Mononuclear cell (primary cell): ENCODE data around the gene BCL2L12. TPM values are rescaled to one million over a fixed set of nuclear protein-coding genes. Genes with fewer than 3 reads are reported as not detected.
"Not testable (repeated sequence)": the region's sequence is repeated elsewhere in the genome, so short reads cannot be mapped to it uniquely, and the experiment has no call there.

Experiments used
- H3K27me3 ChIP-seq: 2 replicates; pipeline ENCODE4 v1.6.0; 2011; ENCODE audit warnings: low read length, control low read depth; ENCODE audit not compliant: insufficient read depth
- H3K4me1 ChIP-seq: 2 replicates; pipeline ENCODE4 v1.5.1; 2011; ENCODE audit warnings: mild to moderate bottlenecking, low read length, control low read depth; ENCODE audit not compliant: insufficient read depth
- H3K4me3 ChIP-seq: 2 replicates; pipeline ENCODE4 v1.5.1; 2011; ENCODE audit warnings: mild to moderate bottlenecking, low read length, moderate library complexity
- H3K9me3 ChIP-seq: 2 replicates; pipeline ENCODE4 v1.5.1; 2011; ENCODE audit warnings: low read depth, mild to moderate bottlenecking, control low read depth, low read length
- total RNA-seq: library from RNA; depleted of rRNA; stranded (reverse); fragments of >200 nt; gene quantifications from one replicate; pipeline ENCODE4 v1.2.3, GENCODE V29; 2012

Gene BCL2L12
- 1.8 TPM for total RNA-seq

GRCh38 chr19:49665351-49666119 lies at the start of gene BCL2L12, which contains the start of gene IRF3:
BCL2L12 (plus strand) TSS chr19:49665933; CDS start chr19:49666693, 760 bp downstream.
IRF3 (minus strand) TSS chr19:49665857; CDS start chr19:49664838, 1,019 bp downstream.
- Histone ChIP-seq H3K27me3 (no peaks in the 10 kb centered on the region), H3K9me3 (no peaks in the 10 kb centered on the region), H3K4me1 (peaks cover 23% of the 10 kb centered on the region), H3K4me3 (peak within 1 kb of the TSS; percentile 93)

- H3K4me1 ChIP-seq, result peaks cover 22% of the 10 kb centered on the region
These were observed 49.2 kb upstream of the BCL2L12 start for GRCh38 chr19:49616532-49616931.

GRCh38 chr19:49616945-49617344 lies 48.8 kb upstream of the BCL2L12 start:
- Histone ChIP-seq H3K27me3 (no peaks in the 10 kb centered on the region), H3K9me3 (no peaks in the 10 kb centered on the region), H3K4me3 (no peak overlapping the region), H3K4me1 (peaks cover 21% of the 10 kb centered on the region)

More at GRCh38 chr19:49616532-49616931, 49.2 kb upstream of the BCL2L12 start:
- Histone ChIP-seq H3K27me3 (no peaks in the 10 kb centered on the region), H3K9me3 (no peaks in the 10 kb centered on the region), H3K4me3 (no peak overlapping the region)

GRCh38 chr19:49617860-49618259 lies 47.9 kb upstream of the BCL2L12 start:
- H3K4me3 ChIP-seq, H3K27me3 ChIP-seq, H3K9me3 ChIP-seq: not testable (repeated sequence)
- peaks cover 12% of the 10 kb centered on the region for H3K4me1 ChIP-seq

- no peaks in the 10 kb centered on the region for H3K27me3 ChIP-seq
- no peaks in the 10 kb centered on the region for H3K4me1 ChIP-seq
- no peaks in the 10 kb centered on the region for H3K9me3 ChIP-seq
- H3K4me3 ChIP-seq, result no peak overlapping the region
These were observed 40.5 kb upstream of the BCL2L12 start for GRCh38 chr19:49624967-49625910.

GRCh38 chr19:49626226-49626625 lies 39.5 kb upstream of the BCL2L12 start:
- H3K4me3 ChIP-seq, result no peak overlapping the region
- no peaks in the 10 kb centered on the region for H3K27me3 ChIP-seq
- no peaks in the 10 kb centered on the region for H3K4me1 ChIP-seq
- H3K9me3 ChIP-seq, result no peaks in the 10 kb centered on the region

GRCh38 chr19:49629659-49630058 lies 36.1 kb upstream of the BCL2L12 start:
- Histone ChIP-seq H3K4me1 (no peaks in the 10 kb centered on the region), H3K9me3 (no peaks in the 10 kb centered on the region), H3K4me3 (no peak overlapping the region)

GRCh38 chr19:49631014-49631588 lies 34.6 kb upstream of the BCL2L12 start:
- Histone ChIP-seq H3K4me3 (no peak overlapping the region), H3K4me1 (no peaks in the 10 kb centered on the region), H3K9me3 (no peaks in the 10 kb centered on the region), H3K27me3 (no peaks in the 10 kb centered on the region)

More at GRCh38 chr19:49629659-49630058, 36.1 kb upstream of the BCL2L12 start:
- no peaks in the 10 kb centered on the region for H3K27me3 ChIP-seq

- no peaks in the 10 kb centered on the region for H3K4me1 ChIP-seq
- H3K9me3 ChIP-seq, result no peaks in the 10 kb centered on the region
- no peaks in the 10 kb centered on the region for H3K27me3 ChIP-seq
- H3K4me3 ChIP-seq, result no peak overlapping the region
These were observed 34.0 kb upstream of the BCL2L12 start for GRCh38 chr19:49631610-49632192.

GRCh38 chr19:49632576-49632975 lies 33.2 kb upstream of the BCL2L12 start:
- H3K27me3 ChIP-seq, result no peaks in the 10 kb centered on the region
- no peaks in the 10 kb centered on the region for H3K4me1 ChIP-seq
- no peaks in the 10 kb centered on the region for H3K9me3 ChIP-seq
- H3K4me3 ChIP-seq, result no peak overlapping the region

- H3K27me3 ChIP-seq, H3K9me3 ChIP-seq, H3K4me3 ChIP-seq, H3K4me1 ChIP-seq: not testable (repeated sequence)
These were observed 32.5 kb upstream of the BCL2L12 start for GRCh38 chr19:49633273-49633672.

GRCh38 chr19:49635530-49636232 lies 30.1 kb upstream of the BCL2L12 start:
- Histone ChIP-seq H3K27me3 (no peaks in the 10 kb centered on the region), H3K4me1 (peaks cover 23% of the 10 kb centered on the region), H3K9me3 (no peaks in the 10 kb centered on the region), H3K4me3 (no peak overlapping the region)

- Histone ChIP-seq H3K9me3 (no peaks in the 10 kb centered on the region), H3K27me3 (no peaks in the 10 kb centered on the region), H3K4me3 (no peak overlapping the region), H3K4me1 (peaks cover 30% of the 10 kb centered on the region)
These were observed 29.4 kb upstream of the BCL2L12 start for GRCh38 chr19:49636233-49636932.
